HG03060 (cell line): ENCODE data around the gene NPIPB6.

Experiments used
- ATAC-seq: cut with Tn5 transposase; IDR thresholded peaks from one replicate; pipeline ENCODE4 v1.9.1; 2021; ENCODE audit warnings: low read depth, moderate number of reproducible peaks; ENCODE audit not compliant: unreplicated experiment

The NPIPB6 gene

DNA sequence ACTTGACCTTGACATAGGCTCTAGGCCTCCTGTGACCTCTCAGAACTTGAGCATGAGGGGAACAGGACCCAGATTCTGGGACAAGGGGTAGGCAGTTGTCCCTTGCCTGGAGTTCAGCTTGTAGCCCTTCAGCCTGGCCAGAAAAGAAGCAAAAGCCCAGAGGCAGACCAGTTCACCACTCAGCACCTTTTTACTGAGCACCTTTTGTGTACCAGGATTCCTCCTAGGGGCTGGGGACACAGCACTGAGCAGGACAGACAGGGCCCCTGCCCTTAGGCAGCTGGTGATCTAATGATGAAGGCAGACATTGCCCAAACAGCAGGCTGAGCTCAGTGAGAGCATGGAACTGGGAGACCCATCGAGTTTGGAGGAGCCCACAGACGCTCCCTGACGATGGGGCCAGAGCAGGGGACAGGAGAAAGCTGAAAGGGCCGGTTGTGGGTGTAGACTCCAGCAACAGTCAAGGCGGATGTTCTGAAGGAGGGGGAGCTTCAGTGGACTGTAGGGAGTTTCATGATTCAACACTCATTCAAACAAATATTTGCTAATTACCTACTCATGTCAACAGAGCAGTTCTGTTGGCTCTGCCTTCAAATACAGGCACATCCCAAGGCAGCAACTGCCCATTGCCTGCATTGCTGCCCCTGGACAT is 38.9 kb downstream of the NPIPB6 start:
- ATAC-seq: no peak

DNA sequence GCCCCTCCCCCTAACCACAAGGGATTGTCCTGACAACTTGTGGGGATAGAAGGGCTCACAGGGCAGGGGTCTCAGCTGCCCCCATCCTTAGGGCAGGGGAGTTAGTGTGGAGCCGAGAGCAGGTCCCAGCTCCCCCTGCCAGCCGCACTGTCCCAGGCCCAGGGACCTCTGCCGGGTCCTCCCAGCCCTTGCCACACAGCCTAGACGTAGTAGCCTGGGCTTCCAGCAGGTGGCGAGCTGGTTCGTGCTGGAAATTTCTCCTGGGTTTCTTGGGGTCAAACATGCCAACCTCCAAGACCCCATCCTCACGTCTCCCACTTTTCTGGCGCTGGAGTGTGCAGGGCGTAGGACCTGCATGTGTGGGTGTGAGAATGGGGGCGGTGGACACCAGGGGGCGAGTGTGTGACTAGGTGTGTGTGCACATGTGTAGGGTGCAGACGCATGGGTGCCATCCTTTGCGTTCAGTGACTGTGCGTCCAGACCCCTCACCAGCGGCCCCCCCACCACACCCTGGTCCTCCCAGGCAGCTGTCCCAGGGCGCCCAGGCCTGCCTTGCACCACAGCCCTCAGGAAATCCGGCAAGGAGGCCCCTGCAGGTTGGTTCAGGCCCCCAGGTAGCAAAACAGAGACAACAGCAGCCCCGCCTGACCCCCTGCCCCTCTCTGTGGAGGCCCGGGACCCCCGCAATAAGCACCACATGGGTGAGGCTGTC is 41.5 kb downstream of the NPIPB6 start:
- no peak for ATAC-seq

DNA sequence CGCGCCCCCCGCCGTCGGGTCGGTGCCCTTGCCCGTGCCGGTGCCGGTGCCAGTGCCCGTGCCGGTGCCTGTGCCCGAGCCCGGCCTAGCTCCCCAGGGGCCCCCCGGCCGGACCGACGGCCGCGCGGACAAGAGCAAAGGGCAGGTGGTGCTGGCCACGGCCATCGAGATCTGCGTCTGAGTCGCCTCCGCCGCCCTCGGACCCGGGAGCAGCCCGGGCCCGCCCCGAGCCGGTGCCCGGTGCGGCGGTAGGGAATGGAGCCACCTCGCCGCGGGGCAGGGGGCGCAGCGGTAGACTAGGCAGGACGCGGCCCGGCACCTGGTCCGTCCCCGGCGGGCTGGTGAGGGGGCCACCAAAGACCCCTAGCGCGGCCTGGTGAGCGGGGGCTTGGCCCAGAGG is 42.6 kb downstream of the NPIPB6 start:
- no peak for ATAC-seq

DNA sequence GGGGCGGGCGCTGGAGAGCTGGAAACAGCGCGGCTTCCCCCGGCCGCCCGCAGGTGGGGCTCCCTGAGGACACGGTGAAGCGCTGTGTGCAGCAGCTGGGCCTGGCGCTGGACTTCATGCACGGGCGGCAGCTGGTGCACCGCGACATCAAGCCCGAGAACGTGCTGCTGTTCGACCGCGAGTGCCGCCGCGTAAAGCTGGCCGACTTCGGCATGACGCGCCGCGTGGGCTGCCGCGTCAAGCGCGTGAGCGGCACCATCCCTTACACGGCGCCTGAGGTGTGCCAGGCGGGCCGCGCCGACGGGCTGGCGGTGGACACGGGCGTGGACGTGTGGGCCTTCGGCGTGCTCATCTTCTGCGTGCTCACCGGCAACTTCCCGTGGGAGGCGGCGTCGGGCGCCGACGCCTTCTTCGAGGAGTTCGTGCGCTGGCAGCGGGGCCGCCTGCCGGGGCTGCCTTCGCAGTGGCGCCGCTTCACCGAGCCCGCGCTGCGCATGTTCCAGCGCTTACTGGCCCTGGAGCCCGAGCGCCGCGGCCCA is 43.2 kb downstream of the NPIPB6 start:
- no peak for ATAC-seq

DNA sequence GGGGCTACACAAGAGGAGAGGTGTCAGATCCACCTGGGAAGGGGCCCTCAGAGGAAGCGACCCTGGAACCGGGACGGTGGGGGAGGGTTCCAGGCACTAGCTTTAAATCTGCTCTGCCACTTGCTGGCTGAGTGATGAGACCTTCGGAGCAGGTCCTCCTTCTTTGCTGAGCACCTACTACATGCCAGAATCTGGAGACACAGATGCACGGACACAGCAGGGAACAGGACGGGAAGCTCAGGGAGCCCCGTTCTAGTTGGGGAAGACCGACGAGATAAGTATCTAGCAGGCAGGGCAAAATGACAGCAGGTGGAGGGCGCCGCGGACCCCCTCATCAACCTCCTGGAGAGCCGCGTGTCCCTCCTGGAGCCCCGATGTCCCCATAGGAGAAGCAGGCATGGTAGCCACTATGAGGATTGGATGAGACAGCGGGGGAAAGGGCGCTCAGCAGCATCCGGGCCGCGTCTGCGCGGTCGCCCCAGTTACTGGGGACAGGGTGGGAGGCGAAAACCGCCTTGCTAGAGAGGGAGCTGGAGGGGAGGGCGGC is 43.8 kb downstream of the NPIPB6 start:
- ATAC-seq: no peak

DNA sequence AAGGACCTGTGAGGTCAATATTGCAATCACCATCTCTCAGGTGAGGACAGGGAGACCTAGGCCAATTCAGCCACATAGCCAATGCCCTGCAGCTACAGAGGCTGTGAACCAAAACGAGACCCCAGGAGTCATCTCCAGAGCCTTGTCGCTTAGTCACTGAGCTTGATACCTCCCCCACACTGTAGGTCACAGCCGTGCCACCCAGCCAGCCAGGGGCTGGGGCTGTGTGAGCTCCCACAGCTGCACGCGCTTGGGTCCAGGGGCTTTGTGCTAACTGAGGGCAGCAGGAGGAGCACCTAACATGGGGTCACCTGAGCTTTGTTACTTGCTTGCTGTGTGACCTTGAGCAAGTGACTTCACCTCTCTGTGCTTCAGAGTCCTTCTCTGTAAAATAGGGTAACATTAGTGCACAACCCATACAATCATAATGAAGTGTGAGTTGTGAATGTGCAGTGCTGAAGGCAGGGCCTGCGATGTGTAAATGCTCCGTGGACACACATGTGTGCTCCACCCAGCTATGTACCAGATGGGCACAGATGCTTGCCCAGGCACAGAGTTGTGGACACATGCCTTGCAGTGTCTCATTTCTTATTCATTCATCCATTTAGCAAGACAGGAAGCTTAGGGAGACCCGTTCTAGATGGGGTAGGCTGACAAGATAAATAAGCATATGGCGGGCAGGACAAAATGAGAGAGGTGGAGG is 45.1 kb downstream of the NPIPB6 start:
- ATAC-seq: no peak

DNA sequence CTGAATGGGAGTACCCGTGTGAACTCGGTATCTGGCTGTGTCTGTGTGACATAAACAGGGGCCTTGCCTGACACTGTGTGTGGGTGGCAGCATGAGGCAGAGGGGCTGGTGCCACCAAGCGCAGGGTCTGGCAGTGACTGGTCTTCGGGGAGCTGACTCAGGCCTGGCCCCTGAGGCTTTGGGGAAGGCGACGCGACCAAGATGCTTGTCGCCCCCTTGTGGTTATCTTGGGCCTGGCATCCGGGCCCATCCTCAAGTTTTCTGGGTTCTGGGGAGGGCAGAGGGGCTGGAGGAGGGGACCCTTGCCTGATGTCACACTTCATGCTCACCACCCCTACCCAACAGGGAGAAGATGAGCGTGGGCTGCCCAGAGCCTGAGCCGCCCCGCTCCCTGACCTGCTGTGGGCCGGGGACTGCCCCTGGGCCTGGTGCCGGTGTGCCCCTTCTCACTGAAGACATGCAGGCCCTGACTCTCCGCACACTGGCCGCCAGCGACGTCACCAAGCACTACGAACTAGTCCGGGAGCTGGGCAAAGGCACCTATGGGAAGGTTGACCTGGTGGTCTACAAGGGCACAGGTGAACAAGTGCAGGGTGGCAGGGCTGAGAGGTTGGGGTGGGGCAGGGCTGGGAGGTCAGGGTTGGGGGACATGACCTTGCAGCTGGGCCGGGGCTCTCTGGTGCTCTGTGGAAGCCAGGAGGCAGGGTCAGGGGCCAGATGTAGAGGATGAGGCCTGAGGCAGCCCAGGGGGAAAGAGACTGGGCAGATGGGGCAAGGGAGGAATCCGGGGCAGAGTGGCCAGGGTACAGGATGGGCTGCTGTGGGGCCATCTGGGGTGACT is 46.0 kb downstream of the NPIPB6 start:
- ATAC-seq: no peak

DNA sequence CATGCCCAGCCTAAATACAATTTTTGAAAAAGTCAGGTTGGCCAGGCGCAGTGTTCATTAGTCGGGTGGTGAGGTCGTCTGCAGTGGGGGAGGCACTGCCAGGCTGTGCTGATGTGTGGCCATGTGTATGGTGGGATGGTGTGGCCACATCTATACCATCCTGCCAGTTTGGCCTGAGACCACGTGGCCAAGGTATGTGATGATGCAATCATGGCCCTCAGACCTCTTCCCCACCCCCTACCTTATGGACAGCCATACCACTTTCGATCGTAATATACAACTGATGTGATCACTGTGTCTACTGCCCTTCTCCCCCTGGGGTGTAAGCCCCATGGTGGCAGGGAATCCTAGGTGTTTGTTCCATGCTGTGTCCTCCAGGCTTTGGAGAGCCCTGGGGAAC is 47.3 kb downstream of the NPIPB6 start:
- ATAC-seq: no peak

DNA sequence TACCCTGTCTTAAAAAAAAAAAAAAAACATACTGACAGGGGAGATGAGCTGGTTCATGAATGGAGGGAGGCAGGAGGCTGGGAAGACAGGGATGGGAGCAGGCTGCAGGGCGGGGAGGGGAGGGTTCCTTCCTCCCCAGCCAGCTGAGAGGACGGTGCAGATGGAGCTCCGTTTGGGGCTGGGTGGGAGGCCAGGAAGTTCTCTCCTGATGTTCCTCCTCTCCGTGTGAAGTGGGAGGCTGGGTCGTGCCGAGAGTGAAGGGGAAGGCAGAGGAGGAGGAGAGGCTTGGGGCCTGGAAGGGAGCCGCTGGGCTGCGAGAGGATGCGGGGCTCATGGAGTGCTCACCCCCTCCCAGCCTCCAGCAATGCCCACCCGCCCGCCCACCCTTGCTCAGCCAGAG is 49.7 kb downstream of the NPIPB6 start:
- no peak for ATAC-seq

DNA sequence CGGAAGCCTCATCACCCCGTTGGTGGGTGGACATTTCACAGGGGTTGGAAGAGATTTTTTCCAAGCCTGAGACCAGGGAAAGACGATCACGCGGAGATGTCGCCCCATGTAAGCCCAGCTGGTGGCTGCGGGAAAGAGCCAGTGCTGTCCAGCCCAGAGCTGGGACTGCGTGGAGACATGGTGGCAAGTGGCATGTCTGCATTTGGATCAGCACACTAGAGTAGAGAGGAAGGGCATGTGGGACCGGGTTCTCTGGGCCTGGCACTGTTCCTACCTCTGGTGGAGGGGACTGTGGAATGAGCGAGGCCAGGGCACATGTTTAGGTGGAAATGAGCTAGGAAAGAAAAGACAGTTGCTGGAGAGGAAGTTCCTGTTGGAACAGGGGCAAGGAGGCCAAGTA is 51.0 kb downstream of the NPIPB6 start:
- ATAC-seq: no peak

DNA sequence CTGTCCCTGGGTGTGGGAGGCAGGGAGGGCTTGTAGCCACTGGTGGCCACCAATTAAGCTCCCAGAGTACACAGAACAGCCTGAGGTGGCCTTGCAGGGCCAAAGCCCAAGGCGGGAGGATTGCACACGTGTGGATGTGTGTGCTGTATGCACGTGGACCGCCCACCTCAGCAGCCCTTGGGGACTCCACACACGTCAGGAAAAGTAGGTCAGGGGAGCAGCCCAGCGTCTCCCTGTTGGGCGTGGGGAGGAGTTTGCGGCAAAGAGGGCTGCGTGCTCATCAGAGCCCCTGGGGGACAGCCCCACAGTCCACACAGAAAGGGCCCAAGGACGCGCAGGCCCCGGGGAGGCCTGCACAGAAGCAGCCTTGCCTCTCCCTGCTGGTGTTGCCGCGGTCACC is 51.4 kb downstream of the NPIPB6 start:
- ATAC-seq: no peak

DNA sequence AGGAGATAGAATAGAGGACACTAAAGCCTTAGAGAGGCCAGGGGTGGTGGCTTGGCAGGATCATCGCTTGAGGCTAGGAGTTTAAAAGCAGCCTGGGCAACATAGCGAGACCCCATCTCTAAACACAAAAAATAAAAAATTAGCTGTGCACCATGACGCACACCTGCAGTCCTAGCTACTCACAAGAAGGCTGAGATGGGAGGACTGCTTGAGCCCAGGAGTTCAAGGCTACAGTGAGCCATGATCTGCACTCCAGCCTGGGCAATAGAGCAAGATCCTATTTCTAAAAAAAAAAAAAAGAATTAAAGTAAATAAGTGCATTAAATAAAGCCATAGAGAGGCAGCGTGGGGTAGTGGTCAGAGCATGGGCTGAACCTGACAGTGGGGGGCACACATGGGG is 51.9 kb downstream of the NPIPB6 start:
- ATAC-seq: no peak

DNA sequence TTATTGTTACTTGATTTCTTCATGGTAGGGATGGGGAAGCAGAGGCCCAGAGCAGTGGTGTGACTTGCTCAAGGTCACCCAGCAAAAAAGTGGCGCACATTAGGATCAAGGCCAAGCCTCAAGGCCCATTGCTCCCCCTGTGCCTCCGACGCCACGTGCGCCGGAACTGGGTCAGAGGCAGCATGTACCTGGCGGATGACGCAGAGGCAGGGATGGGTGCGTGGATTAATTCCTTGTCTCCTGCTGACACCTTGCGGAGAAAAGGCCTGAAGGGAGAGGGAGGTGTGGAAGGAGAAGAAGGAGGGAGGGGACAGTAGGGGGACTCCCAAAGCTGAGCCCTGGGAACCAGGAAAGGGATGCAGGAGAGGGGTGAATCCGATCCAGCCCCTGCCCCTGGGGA is 52.5 kb downstream of the NPIPB6 start:
- ATAC-seq: no peak

DNA sequence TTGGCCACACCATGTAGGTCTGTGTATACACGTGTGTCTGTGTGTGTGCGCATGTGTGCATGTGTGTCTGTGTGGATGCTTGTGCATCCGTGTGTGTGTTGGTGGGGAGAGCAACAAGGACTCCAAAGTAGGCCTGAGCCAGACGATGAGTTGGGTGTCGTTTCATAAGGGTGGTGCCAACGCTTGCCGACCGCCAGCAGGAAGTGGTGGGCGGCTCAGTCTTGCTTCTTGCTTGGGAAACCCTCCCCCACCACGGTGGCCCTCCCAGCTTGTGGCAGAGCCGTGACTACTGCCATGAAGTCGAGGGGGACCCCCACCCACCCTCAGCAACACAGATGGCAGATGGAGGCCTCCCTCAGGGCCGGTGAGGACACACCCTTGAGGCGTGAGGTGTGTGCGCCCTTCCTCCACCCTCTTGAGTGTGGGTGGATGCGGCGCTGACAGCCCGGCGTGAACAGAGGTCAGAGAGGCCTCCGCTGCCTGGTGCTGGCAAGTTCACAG is 53.4 kb downstream of the NPIPB6 start:
- no peak for ATAC-seq

DNA sequence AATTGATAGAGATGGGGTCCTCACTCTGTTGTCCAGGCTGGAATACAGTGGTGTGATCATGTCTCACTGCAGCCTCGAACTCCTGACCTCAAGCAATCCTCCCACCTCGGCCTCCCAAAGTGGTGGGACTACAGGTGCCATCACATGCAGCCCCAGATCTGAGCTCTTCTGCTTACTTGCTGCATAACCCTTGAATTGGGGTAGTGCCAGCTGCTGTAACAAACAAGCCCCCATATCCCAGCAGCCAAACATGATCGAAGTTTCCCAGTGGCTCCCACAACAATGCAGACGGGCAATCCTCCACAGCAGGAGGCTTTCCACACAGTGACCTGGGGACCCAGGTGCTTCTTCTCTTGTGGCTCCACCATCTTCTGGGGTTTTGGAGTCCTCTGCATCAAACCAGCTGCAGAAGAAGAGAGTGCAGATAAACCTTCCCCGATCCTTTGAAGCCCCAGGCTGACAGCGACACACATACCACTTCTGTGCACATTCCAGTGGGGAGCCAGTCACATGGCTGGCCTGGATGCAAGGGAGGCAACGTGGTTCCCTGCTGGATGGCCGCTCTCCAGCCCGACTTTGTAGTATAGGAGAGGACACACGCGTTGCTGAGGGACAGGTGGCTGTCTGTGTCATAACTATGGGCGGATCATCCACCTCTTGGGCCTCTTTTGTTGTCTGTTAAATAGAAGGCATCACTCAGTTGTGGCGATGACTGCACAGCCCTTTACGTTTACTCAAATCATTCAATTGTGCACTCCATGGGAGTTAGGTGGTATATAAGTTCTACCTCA is 54.3 kb downstream of the NPIPB6 start:
- no peak for ATAC-seq

DNA sequence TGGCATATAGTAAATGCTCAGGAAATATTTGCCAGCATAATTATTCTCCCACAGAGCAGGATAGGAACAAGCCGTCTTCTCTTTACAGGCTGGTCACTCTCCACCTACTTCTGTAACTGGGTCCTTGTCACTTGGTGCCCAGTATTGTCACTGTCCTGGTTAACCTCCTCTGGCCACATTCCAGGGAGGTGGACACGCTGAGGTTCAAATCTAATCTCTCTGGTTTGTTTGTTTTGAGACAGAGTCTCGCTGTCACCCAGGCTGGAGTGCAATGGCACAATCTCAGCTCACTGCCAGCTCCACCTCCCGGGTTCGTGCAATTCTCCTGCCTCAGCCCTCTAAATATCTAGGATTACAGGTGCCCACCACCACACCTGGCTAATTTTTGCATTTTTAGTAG is 55.4 kb downstream of the NPIPB6 start:
- ATAC-seq: no peak

DNA sequence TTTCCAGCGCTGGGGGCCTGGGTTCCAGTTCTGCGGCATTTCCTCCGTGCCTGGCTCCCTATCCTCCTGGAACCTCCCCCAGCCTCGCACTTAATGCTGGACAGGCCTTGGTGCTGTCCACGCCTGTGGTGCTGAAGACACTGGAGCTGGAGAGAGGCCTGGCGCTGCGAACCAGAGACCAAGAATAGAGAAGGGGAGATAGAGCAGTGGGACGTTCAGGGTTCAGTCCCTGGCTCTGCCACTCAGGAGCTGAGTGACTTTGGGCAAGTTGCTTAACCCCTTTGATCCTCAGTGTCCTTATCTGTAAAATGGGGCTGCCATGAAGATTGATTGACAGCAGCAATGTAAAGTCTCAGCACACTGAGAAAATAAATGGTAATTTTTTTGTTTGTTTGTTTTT is 59.1 kb downstream of the NPIPB6 start:
- ATAC-seq: no peak

DNA sequence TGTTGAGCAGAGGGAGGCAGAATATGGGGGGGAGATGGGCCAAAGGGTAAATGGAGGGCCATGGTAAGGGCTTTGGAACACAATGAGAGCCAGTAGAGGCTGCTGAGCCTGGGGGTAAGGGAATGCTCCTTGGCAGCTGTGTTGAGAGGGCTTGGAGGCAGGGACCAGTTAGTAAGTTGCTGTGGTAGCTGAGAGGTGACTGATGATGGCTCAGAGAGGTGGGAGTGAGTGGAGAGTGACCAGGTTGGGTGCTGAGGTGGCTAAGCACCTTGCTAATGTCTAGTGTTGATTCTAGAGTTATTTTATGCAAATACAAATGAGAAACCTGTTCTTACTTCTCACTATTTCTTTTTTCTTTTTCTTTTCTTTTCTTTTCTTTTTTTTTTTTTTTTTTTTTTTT is 60.2 kb downstream of the NPIPB6 start:
- ATAC-seq: no peak

DNA sequence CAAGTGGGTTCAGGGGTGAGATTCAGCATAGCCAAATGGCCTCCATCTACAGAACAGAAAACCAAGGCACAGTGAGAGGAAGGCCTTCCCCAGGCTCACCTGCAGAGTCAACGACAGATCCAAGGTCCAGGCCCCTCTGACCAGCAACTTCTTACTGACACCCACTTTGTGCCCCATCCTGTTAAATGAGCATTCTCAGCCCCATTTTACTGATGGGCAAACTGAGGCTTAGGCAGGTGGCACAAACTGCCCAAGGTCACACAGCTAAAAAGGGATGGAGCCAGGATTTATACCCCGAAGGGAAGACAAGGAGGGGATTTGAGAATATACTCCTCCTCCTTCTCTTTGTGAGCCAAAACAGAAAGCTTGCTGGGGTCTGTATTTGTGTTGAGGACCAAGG is 61.7 kb downstream of the NPIPB6 start:
- ATAC-seq: no peak

DNA sequence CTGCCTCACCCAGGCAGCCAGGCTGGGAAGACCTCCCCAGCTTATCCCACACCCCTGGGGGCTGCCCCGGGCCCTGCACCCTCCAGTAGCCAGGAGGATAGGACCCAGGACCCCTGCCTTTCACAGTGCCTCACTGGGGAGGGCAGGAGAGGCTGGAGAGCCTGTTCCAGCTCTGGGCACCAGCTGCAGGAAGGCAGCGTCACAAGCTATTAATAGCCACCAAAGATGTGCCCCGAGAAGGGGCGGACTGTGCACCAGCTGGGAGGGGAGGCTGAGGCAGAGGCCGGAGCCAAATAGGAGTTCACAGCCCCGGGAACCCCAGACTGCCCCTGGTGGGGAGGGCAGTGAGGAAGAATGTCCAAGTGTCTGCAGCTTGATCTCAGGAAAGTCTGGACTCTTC is 62.2 kb downstream of the NPIPB6 start:
- no peak for ATAC-seq
